ENCODE results near the gene PRR7. TPM values are rescaled to one million over a fixed set of nuclear protein-coding genes. Genes with fewer than 3 reads are reported as not detected.

Gene PRR7
- total RNA-seq, 1 experiment from 2014 or later: 39.2 TPM

DNA sequence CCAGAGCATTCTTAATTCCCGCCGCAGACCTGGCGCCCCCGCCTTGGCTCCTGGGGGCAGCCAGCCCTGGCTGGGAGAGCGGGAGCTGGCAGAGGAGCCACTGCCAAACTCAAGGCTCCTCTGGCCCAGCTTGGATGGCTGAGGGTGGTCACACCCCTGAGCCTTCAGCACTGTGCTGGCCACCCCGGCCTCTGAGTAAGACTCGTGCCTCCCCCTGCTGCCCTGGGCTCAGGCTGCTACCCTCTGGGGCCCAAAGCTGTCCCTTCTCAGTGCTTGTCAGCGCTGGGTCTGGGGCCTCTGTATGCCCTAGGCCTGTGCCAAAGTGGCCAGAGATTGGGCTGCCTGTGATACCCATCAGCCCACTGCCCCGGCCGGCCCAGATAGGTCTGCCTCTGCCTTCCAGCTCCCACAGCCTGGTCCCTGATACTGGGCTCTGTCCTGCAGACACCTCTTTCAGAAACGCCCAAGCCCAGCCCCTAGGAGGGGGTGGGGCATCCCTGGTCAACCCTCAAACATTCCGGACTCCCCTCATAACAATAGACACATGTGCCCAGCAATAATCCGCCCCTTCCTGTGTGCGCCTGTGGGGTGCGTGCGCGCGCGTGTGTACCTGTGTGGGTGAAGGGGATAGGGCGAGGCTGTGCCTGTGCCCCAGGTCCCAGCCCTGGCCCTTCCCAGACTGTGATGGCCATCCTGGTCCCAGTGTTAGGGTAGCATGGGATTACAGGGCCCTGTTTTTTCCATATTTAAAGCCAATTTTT lies 4.4 kb upstream of the PRR7 start:
- Histone ChIP-seq H3K27ac (ENCODE audit: low read length) (no peak overlapping the region), H3K9me3 (ENCODE audit: control insufficient read depth, insufficient read depth, low read depth, low read length) (no peaks in the 10 kb centered on the region), H3K4me3 (ENCODE audit: low read depth in 2 of 2, low read length in 2 of 2) (no peak overlapping the region), H3K4me1 (ENCODE audit: control insufficient read depth, insufficient read depth, low read length) (peaks cover 23% of the 10 kb centered on the region), H3K27me3 (ENCODE audit: control insufficient read depth, insufficient read depth, low read length) (no peaks in the 10 kb centered on the region), H3K36me3 (ENCODE audit: control insufficient read depth, insufficient read depth, low read length) (no peaks in the 10 kb centered on the region; the same call in 1 of the 2 replicates)
- intact Hi-C loops (cut with micrococcal nuclease; ENCODE audit: unreplicated experiment) (no loop called here), in situ Hi-C loops (cut with HindIII; ENCODE audit: low pct_unique_long_range_greater_than_20kb, low sequenced_read_pairs) (no loop called here)
- CTCF ChIA-PET: interaction anchor here (0.6 kb wide), 1 partner anchor 215 kb away, joined by 6 read pairs; no protein-coding TSS in a partner anchor
- ATAC-seq: no peak
- no TSS peak for BruUV-seq (replicated peaks)
- TF ChIP-seq POLR2AphosphoS5 (IDR thresholded peaks at IDR 0.05; ENCODE audit: low read depth, low read length) (no peak), TCF7L2 (IDR thresholded peaks at IDR 0.05; ENCODE audit: low read depth, low read length) (no peak), SIN3A (IDR thresholded peaks at IDR 0.05; ENCODE audit: borderline replicate concordance, insufficient read depth, low read depth, low read length) (no peak)
- TF ChIP-seq, protein P1, sequence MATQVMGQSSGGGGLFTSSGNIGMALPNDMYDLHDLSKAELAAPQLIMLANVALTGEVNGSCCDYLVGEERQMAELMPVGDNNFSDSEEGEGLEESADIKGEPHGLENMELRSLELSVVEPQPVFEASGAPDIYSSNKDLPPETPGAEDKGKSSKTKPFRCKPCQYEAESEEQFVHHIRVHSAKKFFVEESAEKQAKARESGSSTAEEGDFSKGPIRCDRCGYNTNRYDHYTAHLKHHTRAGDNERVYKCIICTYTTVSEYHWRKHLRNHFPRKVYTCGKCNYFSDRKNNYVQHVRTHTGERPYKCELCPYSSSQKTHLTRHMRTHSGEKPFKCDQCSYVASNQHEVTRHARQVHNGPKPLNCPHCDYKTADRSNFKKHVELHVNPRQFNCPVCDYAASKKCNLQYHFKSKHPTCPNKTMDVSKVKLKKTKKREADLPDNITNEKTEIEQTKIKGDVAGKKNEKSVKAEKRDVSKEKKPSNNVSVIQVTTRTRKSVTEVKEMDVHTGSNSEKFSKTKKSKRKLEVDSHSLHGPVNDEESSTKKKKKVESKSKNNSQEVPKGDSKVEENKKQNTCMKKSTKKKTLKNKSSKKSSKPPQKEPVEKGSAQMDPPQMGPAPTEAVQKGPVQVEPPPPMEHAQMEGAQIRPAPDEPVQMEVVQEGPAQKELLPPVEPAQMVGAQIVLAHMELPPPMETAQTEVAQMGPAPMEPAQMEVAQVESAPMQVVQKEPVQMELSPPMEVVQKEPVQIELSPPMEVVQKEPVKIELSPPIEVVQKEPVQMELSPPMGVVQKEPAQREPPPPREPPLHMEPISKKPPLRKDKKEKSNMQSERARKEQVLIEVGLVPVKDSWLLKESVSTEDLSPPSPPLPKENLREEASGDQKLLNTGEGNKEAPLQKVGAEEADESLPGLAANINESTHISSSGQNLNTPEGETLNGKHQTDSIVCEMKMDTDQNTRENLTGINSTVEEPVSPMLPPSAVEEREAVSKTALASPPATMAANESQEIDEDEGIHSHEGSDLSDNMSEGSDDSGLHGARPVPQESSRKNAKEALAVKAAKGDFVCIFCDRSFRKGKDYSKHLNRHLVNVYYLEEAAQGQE (IDR thresholded peaks at IDR 0.05; ENCODE audit: insufficient read depth in 1 of 2, low read depth in 2 of 2, low read length in 1 of 2): no peak
- TF ChIP-seq, protein P2, sequence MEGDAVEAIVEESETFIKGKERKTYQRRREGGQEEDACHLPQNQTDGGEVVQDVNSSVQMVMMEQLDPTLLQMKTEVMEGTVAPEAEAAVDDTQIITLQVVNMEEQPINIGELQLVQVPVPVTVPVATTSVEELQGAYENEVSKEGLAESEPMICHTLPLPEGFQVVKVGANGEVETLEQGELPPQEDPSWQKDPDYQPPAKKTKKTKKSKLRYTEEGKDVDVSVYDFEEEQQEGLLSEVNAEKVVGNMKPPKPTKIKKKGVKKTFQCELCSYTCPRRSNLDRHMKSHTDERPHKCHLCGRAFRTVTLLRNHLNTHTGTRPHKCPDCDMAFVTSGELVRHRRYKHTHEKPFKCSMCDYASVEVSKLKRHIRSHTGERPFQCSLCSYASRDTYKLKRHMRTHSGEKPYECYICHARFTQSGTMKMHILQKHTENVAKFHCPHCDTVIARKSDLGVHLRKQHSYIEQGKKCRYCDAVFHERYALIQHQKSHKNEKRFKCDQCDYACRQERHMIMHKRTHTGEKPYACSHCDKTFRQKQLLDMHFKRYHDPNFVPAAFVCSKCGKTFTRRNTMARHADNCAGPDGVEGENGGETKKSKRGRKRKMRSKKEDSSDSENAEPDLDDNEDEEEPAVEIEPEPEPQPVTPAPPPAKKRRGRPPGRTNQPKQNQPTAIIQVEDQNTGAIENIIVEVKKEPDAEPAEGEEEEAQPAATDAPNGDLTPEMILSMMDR (IDR thresholded peaks at IDR 0.05): no peak
- DNase-seq (ENCODE audit: low read depth, low spot score): no peak
- POLR2A ChIA-PET: no interaction called here

DNA sequence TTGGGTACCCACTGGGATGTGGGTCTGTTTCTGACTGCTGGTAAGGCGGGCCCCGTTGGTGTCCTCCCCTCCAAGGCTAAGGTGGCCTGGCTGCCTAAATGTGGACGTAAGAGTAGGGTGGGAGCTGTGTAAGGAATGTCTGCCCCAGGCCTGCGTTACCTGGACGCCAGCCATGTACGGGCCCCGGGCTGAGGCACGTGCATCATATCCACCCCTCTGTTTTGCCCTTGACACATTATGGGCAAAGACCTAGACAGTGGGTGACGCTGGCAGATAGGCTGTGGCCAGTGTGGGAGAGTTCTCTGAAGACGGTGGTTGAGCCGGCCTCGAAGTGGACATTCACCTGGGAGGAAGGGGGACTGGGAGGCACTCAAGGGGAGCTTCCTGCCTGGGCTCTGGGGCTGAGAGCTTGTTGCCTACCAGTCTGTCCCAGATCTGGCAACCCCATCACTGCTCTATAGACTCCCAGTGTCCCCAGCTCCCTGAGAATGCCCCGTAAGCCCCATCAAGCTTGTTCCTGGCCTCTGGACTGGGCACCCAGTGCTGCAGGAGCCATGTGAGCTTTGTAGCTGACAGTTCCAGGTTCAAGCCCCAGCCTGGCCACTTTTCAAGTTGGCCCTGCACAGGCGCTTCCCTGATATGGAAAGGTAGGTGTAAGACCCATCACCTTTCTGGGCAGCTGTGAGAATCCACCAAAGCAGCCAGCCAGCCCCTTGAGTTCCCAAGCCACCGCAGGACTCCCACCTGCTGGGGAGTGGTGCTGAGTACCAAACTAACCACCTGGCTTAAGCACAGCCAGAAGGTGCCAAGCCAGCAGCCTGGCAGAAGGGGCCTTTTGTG lies 3.2 kb upstream of the PRR7 start:
- TF ChIP-seq TCF7L2 (IDR thresholded peaks at IDR 0.05; ENCODE audit: low read depth, low read length) (no peak), SIN3A (IDR thresholded peaks at IDR 0.05; ENCODE audit: borderline replicate concordance, insufficient read depth, low read depth, low read length) (no peak), POLR2AphosphoS5 (IDR thresholded peaks at IDR 0.05; ENCODE audit: low read depth, low read length) (no peak; the same call in 1 of the 2 replicates)
- TF ChIP-seq, protein P1 (IDR thresholded peaks at IDR 0.05; ENCODE audit: insufficient read depth in 1 of 2, low read depth in 2 of 2, low read length in 1 of 2): no peak
- TF ChIP-seq, protein P2 (IDR thresholded peaks at IDR 0.05): no peak
- ChIA-PET CTCF (interaction anchor here (0.6 kb wide), 1 partner anchor 216 kb away, joined by 6 read pairs; no protein-coding TSS in a partner anchor), POLR2A (interaction anchor here (0.7 kb wide), 1 partner anchor 12 kb away, joined by 3 read pairs; no protein-coding TSS in a partner anchor)
- no TSS peak for BruUV-seq (replicated peaks)
- Histone ChIP-seq H3K9me3 (ENCODE audit: control insufficient read depth, insufficient read depth, low read depth, low read length) (no peaks in the 10 kb centered on the region), H3K4me3 (ENCODE audit: low read depth in 2 of 2, low read length in 2 of 2) (no peak overlapping the region), H3K36me3 (ENCODE audit: control insufficient read depth, insufficient read depth, low read length) (no peaks in the 10 kb centered on the region; the same call in 1 of the 2 replicates), H3K27me3 (ENCODE audit: control insufficient read depth, insufficient read depth, low read length) (no peaks in the 10 kb centered on the region), H3K4me1 (ENCODE audit: control insufficient read depth, insufficient read depth, low read length) (peaks cover 31% of the 10 kb centered on the region), H3K27ac (ENCODE audit: low read length) (no peak overlapping the region)
- ATAC-seq (no peak), DNase-seq (ENCODE audit: low read depth, low spot score) (no peak)
- in situ Hi-C loops (cut with HindIII; ENCODE audit: low pct_unique_long_range_greater_than_20kb, low sequenced_read_pairs): no loop called here
- intact Hi-C loops (cut with micrococcal nuclease; ENCODE audit: unreplicated experiment): no loop called here

Data from Panc1 (cell line).